HG02885 (cell line): ENCODE data around the gene AFF2.

Experiments used
- ATAC-seq: cut with Tn5 transposase; IDR thresholded peaks from one replicate; pipeline ENCODE4 v1.9.1; 2021; ENCODE audit warnings: mild to moderate bottlenecking; ENCODE audit not compliant: unreplicated experiment, poor library complexity

The AFF2 gene

DNA sequence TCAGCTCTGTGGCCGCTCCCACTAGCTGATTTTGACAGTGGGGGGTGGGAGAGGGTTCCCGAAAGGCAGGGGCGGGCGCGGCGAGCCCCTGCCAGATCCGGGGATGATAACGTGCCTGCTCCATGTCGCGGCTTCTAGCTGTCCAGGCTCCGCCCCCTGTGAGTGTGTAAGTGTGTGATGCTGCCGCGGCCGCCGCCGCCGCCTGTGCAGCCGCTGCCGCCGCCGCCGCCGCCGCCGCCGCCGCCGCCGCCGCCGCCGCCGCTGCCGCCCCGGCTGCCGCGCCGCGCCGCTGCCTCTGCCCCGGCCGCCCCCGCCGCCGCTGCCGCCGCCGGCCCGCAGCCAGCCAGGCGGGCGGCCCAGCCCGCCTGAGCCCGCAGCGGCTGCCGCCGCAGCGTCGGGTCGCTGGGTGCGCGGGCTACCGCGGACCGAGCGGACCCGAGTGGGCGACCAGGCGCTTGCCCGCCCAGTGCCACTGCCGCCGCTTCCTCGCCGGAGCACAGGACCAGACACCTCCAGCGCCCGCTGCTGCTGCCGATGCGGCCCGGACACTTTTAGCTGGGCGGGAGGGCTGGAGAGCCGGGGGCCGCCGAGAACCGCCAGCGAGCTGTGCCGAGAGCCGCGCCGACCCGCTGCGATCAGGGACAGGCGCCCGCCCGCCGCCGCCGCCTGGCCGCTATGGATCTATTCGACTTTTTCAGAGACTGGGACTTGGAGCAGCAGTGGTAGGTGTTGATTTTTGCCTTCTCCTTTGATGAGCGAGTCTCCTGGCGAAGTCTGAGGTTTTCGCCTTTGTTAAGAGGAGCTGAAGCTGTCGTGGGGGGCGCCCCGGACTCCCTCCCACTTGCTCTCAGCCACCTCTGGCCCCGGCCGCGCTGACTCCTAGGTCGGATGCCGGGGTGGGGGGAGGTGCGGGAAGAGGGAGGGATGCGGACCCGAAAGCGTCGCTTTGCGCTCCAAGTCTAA is at the start of gene AFF2:
AFF2 (plus strand) TSS at position 195 of the 963 bp plus-strand sequence; CDS start at position 676, 481 bp downstream.
- ATAC-seq = peak; percentile 50

DNA sequence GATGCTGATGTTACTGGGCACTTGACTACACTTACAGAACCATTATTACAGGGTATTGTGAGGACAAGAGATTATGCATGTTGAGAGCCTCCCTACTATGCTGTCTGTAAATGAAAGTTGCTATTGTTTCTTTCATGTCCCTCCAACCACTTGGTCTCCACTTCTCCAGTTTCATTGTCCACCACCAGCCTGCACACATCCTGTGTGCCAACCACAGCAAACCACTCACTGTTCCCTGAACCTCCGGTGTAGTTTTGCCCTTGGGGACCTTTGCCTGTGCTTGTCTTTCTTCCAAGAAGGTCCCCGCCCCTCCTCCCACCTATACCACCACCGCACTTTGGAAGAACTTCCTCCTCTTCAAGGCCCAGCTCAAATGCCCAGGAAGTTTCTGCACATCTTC is 43.1 kb upstream of the AFF2 start:
- no peak for ATAC-seq

- ATAC-seq = peak; percentile 93
Observed at GRCh38 chrX:148459343-148459742, 41.1 kb upstream of the AFF2 start.

DNA sequence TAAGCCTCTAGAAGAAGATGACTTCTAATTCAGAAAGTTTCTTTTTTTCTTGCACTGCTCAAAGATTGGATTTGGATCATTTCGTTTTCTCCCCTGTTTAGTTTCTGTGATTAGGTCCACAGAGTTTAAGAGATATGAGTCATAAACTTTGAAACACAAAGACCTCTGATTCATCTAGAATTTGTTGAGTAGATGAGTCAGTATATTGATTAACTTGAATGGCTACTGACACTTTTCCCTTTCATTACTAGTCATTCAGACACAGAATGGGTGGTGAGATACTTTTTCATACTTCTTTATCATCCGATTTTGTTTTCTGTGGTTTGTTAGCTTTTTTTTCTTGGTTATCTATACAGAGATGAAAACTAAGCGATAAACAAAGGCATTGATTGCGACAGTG is 34.1 kb upstream of the AFF2 start:
- peak; percentile 80 for ATAC-seq

DNA sequence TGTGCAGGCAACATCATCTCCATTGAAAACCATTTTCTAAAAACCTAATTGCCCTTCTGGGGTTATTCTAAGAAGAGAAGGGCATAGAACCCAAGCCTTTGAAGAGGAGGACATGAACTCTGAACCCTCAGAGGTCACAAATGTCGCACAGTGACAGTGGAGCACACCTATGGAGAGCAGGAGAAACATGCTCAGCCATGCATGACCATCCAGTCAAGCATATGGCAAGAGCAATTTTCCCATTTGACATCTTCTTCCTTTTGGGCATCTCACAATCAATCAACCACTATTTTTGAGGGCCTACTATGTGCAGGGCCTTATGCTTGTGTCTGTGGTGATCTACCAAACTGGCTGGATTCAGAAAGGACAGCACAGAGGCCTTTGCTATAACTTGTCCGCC is 30.1 kb upstream of the AFF2 start:
- no peak for ATAC-seq

DNA sequence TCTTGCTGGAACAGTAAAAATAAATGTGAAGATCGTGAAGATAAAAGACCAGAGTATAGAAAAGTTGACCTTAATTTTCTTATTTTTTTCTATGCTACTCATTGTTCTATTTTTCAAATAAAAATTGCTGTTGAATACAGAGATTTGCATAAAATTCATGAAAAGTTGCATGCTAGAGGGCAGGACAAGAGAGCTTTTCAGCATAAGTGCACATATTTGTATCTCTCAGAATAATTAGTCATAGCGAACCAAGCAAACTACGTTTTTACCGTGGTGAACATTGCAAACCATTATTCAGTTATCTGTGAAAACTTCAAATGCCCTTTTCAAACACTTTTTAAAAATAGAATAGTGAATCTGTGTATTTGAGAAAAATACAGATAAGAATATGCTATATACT is 26.4 kb upstream of the AFF2 start:
- ATAC-seq = no peak

- ATAC-seq = no peak
Observed at GRCh38 chrX:148492057-148492456, 8.4 kb upstream of the AFF2 start.

DNA sequence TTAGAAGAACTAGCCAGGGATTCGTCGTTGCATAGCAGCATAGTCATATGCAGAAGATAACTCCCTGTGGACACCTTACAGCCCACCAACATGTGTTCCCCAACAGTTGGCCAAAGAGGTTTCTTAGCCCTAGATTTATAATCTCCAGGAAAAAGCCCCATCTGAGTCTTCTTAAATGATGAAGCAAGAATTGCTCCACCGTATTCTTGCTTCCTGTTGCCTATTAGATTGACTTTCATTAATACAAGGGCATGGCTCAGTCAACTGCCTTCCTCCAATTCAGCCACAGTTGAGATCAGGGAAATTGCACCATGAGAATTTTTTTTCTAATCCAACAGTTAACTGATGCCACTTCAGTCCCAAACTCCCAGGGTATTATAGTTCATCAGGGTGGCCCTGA is 5.2 kb upstream of the AFF2 start:
- no peak for ATAC-seq

GRCh38 chrX:148498067-148498466 is 2.4 kb upstream of the AFF2 start:
- ATAC-seq = no peak

DNA sequence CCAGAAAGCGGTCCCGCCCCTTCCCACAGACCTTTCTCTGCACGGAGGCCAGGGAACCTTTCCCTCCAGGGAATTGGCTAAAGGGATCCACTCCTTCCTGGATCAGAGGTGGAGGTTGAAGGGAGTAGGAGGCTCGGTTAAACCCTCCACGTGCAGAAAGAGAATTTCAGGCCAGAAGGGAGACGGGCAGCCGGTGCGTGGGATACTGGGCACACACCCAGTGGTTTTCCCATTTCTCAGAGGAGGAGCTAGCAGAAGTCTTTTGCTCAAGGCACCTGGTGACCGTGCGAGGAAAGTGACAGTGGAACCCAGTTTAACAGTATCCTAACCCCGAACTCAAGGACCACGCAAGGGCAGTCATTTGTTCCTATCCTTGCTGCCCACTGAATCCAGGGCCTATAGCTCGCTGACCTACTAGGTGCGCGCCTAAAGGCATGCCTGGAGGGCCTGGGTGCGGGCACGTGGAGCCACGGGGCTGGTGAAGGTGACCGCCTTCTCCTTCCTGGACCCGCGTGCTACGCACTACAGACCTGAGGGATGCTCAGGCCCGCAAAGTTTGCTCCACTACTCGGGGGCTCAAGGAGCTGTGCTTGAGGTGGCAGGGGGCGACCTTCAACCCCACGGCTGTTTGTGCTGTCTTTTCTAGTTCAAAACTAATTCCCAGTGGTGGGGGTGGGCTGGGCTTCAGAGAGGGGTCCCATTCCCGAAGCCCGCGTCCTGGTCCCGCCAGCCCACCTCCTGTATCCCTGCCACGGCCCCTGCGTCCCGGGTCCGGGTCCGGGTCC is 587 bp upstream of the AFF2 start:
- no peak for ATAC-seq

- peak; percentile 13 for ATAC-seq
Observed at GRCh38 chrX:148501386-148502066, 1.1 kb downstream of the AFF2 start.

DNA sequence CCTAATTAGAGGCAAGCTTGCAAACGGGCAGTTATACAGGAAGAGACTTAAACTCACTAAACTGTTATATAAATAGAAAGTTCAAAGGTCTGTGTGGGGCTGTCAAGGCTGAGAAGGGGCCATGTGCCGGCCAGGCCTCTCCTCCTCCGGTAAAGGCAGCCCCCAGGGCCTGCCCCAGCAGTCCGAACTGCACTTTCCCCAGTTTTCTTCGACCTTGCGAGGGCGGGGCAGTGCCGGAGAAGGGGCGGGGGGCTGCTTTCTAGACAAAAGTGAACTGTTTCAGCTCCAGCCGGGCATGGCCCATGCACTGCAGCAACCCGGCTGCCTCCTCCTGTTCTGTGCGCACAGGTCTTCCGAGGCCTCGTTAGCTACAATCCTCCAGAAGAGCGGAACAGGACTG is 4.1 kb downstream of the AFF2 start:
- ATAC-seq = no peak

DNA sequence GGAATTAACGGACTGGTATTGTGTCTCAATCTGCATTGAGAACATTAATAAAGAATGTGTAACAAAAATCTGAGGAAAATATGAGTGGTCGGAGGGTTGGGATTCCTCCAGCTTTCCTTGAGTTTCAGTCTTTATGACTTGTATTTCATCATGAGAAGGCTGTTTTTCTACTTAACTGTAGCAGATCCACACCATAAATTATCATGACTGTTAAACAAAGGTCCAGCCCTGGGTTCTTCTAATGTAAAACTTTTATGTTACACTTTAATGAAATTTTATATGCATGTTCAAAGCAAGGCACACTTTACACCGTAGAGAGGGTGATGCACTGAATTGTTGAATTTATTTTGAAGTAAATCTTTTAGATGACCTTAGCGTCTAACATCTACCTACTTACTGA is 7.0 kb downstream of the AFF2 start:
- ATAC-seq = no peak

DNA sequence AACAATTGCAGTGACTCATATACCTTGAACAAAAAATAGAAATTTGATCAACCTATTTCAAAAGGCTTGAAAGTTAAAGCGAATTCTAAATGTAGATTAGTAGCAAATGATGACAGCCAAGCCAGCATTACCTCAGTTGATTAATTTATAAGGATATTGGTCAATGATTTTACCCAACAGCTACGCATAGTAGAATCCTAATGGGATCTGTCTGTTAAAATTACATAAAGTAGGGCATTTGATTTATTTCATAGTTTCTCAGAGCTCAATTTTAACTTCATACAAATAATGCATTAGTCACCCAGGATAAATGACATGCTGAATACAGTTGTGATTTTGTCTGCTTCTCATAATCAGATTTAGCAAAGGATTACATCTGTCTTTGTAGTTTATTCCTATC is 12.0 kb downstream of the AFF2 start:
- ATAC-seq = no peak

DNA sequence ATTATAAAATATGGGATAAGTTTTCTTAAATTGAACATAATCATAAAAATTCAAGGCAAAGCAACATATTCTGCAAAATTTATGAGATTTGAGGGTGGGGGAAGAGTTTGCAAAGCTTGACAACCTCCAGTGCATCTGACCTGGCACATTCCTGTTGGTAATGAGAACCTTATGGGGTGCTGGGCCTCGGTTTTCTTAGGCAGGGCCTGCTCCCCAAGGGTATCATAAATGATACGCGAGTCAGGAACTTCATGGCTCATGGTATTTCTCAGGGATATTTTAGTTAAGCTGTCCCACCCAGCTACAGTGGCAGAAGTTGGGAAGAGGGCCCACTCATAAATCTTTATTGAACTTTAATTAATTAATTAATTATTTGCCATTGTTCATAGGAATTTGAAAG is 13.2 kb downstream of the AFF2 start:
- no peak for ATAC-seq

DNA sequence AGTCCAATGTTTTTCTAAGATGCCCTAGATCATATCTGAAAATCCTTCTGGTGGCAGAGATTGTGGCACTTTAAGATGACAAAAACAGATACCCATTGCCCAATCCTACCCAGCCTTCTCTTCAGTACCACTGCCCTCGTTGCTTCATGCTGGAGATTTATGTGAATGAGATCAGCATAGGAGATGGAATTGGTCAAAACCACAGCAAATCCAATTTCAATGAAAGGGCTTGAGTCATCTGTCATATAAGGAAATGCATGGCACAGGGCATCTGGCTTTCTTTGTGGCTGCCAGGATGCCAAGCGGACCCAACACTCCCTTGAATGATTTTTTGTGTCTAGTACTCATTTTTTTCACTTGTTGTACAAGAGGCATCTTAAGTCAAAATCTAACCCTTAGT is 16.8 kb downstream of the AFF2 start:
- no peak for ATAC-seq

DNA sequence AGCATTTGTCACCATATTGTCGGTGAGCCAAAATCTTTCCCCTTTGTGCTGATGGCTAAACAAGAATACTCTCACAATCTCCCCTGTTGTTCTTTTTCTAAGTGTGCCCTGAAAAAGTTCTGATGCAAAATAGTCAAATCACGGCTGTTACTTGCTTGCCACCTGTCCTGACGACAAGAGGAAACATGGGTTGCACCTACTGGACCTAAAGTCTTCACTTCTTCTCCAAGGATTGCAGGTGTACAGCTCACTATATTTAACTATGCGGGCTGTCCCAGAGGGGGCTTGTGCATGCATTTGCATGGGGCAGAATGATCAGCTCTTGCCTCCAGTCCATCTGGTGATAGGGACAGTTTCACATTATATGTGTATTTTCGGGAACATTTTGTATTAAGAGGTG is 21.6 kb downstream of the AFF2 start:
- ATAC-seq = no peak

DNA sequence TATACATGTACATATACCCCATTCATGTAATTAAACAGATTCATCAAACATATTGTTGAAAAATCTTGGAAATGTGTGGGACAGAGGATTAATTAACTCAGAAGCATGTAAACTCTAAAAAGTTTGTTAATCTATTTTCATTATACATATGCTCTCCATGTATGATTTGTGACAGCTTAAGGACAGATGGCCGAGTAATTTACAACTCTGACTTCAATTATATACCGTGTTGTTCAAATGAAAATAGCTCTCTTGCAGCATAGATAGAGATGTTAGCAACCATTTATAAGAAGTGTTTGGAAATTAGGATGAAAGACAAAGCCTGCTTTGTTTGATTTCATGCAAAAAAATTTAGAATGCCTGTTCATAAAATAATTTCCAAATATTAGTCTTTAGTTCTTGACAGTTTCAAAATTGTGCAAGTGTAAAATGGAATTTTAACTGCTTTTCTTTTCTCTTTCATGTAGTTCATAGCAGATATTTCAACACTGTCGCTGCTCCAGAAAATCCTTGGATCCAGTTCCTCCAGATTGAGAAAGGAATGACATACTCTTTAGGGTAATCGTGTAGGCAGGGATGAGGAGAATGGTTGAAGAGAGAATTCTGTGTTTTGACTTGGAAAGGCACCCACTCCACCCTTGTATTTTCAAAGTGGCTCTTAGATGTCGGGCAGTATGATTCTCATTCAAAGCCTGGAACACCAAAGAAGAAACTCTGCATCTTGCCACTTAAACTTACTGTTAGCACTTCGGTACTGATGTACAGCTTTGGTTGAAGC is 23.1 kb downstream of the AFF2 start:
- ATAC-seq = no peak

GRCh38 chrX:148530464-148531077 is 30.2 kb downstream of the AFF2 start:
- no peak for ATAC-seq

- no peak for ATAC-seq
Observed at GRCh38 chrX:148534291-148534690, 33.9 kb downstream of the AFF2 start.
